Embryonic facial prominence (tissue), 1 donor: ENCODE measurements around the gene MAML3.

ENCODE experiments used
- DNase-seq: peaks from one replicate; pipeline ENCODE4 v3.0.0-alpha.2; 2016; ENCODE audit errors: extremely low spot score

MAML3 gene

GRCh38 chr4:140076307-140076706 lies 77.7 kb downstream of the MAML3 start:
- DNase-seq, result no peak

GRCh38 chr4:140071806-140072205 lies 82.2 kb downstream of the MAML3 start:
- no peak for DNase-seq

GRCh38 chr4:140070973-140071372 lies 83.0 kb downstream of the MAML3 start:
- DNase-seq, result no peak

GRCh38 chr4:140070366-140070765 lies 83.6 kb downstream of the MAML3 start:
- no peak for DNase-seq

- DNase-seq, result no peak
Measured at GRCh38 chr4:140069066-140069465, 84.9 kb downstream of the MAML3 start.

- no peak for DNase-seq
Measured at GRCh38 chr4:140068271-140068670, 85.7 kb downstream of the MAML3 start.

- no peak for DNase-seq
Measured at GRCh38 chr4:140066031-140066930, 87.7 kb downstream of the MAML3 start.

- DNase-seq, result no peak
Measured at GRCh38 chr4:140065393-140065792, 88.6 kb downstream of the MAML3 start.

GRCh38 chr4:140061659-140062289 lies 92.2 kb downstream of the MAML3 start:
- no peak for DNase-seq

GRCh38 chr4:140061194-140061593 lies 92.8 kb downstream of the MAML3 start:
- no peak for DNase-seq

GRCh38 chr4:140059159-140059558 lies 94.8 kb downstream of the MAML3 start:
- no peak for DNase-seq

- DNase-seq, result no peak
Measured at GRCh38 chr4:140057701-140058100, 96.3 kb downstream of the MAML3 start.

GRCh38 chr4:140056015-140056414 lies 98.0 kb downstream of the MAML3 start:
- no peak for DNase-seq

- DNase-seq, result no peak
Measured at GRCh38 chr4:140054861-140055260, 99.1 kb downstream of the MAML3 start.

GRCh38 chr4:140053185-140053584 lies 100.8 kb downstream of the MAML3 start:
- DNase-seq, result no peak

- no peak for DNase-seq
Measured at GRCh38 chr4:140052050-140052449, 101.9 kb downstream of the MAML3 start.

- DNase-seq, result no peak
Measured at GRCh38 chr4:140049849-140050637, 103.9 kb downstream of the MAML3 start.

- DNase-seq, result peak; percentile 51
Measured at GRCh38 chr4:140049024-140049848, 104.7 kb downstream of the MAML3 start.

GRCh38 chr4:140048419-140048995 lies 105.5 kb downstream of the MAML3 start:
- no peak for DNase-seq

GRCh38 chr4:140047786-140048185 lies 106.2 kb downstream of the MAML3 start:
- DNase-seq, result no peak

- no peak for DNase-seq
Measured at GRCh38 chr4:140047017-140047640, 106.9 kb downstream of the MAML3 start.
